Activated CD8-positive, alpha-beta memory T cell treated with anti-CD3 and anti-CD28 coated beads, Interleukin-2, amount 50 U/mL, for 24 hours (primary cell): Measurements from ENCODE around the gene FRMD4A.
"Not testable (repeated sequence)": the region's sequence is repeated elsewhere in the genome, so short reads cannot be mapped to it uniquely, and the experiment has no call there.

ENCODE experiments used
- DNase-seq: peaks from one replicate; pipeline ENCODE4 v3.0.0-alpha.2; 2020; ENCODE audit errors: extremely low read depth

The FRMD4A gene

GRCh38 chr10:14056610-14057332, 274.0 kb downstream of the FRMD4A start:
- DNase-seq = no peak

GRCh38 chr10:14052931-14053330, 277.8 kb downstream of the FRMD4A start:
- no peak for DNase-seq

- no peak for DNase-seq
Observed at GRCh38 chr10:14050598-14050997, 280.1 kb downstream of the FRMD4A start.

GRCh38 chr10:14048930-14049613, 281.7 kb downstream of the FRMD4A start:
- DNase-seq = no peak

- no peak for DNase-seq
Observed at GRCh38 chr10:14047431-14047830, 283.3 kb downstream of the FRMD4A start.

GRCh38 chr10:14042051-14042450, 288.7 kb downstream of the FRMD4A start:
- not testable (repeated sequence) for DNase-seq

GRCh38 chr10:14040787-14041631, 289.7 kb downstream of the FRMD4A start:
- no peak for DNase-seq

GRCh38 chr10:14039968-14040668, 290.6 kb downstream of the FRMD4A start:
- no peak for DNase-seq

- DNase-seq = no peak
Observed at GRCh38 chr10:14036233-14036632, 294.5 kb downstream of the FRMD4A start.

- no peak for DNase-seq
Observed at GRCh38 chr10:14035506-14035905, 295.2 kb downstream of the FRMD4A start.

GRCh38 chr10:14032406-14032998, 298.2 kb downstream of the FRMD4A start:
- DNase-seq = no peak

GRCh38 chr10:14026325-14026724, 304.4 kb downstream of the FRMD4A start:
- no peak for DNase-seq

- DNase-seq = no peak
Observed at GRCh38 chr10:14025283-14026189, 305.2 kb downstream of the FRMD4A start.

- no peak for DNase-seq
Observed at GRCh38 chr10:14024329-14025202, 306.2 kb downstream of the FRMD4A start.

GRCh38 chr10:14023673-14024328, 306.9 kb downstream of the FRMD4A start:
- DNase-seq = no peak

GRCh38 chr10:14022954-14023672, 307.6 kb downstream of the FRMD4A start:
- no peak for DNase-seq

- DNase-seq = no peak
Observed at GRCh38 chr10:14022052-14022451, 308.7 kb downstream of the FRMD4A start.

- no peak for DNase-seq
Observed at GRCh38 chr10:14020037-14020664, 310.6 kb downstream of the FRMD4A start.
